ENCODE measurements around the gene ZNF302.
"Not testable (repeated sequence)": the region's sequence is repeated elsewhere in the genome, so short reads cannot be mapped to it uniquely, and the experiment has no call there.

The ZNF302 gene

DNA sequence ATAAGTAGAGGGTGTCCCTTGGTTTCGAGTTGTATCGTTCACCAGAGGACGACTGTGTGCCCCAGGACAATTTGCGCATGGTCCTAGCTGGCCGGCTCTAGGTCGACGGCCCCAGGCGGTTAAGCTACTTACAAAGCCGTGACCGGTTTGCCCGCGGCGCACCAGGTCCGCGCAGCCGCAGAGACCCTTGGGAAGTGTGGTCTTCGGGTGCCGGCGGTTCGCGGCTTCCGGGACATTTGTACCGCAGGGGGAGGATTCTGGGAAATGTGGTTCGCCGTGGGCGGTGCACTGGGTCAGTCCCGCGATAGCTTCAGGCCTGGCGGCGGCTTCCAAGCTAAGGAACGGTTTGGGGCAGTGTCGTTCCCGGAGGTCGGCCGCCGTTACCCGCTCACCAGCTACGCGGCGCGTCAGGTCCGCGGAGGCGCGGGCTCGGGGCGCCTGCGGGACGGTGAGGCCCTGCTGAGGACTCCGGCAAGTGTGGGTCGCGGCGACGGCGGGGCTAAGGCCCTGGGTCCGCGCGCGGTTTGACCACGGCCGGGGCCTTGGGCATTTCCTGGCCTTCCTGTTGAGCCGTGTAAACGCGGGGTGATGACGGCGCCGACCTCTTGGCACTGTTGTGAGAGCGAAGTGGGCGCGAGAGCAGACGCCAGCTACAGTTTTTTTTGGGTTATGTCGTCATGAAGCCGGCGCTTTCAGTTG lies at the start of gene ZNF302:
ZNF302 (plus strand) TSS at position 293 of the 699 bp plus-strand sequence. CDS start 1,127 bp downstream, outside the sequence.
- DNase-seq (ENCODE audit: low read depth in 2 of 2): peak; percentile 88 to 90

DNA sequence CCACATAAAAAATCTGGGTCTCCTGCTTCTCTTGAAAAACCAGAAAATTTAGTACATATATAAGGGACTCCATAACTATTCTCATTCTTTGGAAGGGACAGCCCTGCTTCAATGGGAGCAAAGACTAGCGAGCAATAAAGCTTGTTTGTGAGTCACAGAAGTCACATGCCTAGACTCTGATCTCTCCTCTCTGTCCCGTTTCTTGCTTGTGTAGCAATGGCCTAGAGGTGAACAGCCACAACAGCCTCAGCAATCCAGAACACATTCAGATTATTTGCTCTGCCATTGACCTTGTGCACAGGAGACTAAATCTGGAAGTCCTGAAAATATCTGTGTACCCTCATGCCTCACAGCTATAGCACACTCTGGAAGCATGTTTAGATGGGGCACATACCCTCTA lies 43.7 kb upstream of the ZNF302 start:
- DNase-seq (ENCODE audit: low read depth in 2 of 2): no peak

DNA sequence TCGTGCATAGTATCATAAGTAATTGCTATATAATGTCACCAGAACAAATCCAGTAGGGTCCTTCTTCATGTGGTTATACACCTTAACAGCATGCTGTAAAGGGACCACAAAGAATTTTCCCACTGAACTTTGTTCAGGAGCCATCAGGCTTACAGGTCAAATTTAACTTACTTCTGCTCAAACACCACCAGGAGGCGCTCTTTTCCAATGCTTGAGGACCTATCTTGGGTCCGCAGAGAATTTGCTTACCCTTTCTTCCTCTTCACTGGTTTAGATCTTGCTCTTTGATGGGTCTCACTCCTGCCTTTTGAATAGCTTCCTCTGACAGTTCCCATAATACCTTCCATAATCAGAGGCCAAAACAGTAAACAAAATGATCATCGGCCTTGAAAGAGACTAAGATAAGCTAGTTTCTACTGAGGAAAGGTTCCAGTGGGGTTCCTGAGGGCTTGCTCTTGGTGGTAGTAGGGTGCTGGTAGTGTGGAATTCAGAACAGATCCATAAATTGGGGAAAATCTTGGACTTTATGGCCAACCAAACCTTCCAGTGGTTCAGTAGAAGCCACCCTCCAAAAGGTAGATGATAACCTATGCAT lies 37.9 kb upstream of the ZNF302 start:
- DNase-seq (ENCODE audit: low read depth in 2 of 2): peak; percentile 4 to 58

DNA sequence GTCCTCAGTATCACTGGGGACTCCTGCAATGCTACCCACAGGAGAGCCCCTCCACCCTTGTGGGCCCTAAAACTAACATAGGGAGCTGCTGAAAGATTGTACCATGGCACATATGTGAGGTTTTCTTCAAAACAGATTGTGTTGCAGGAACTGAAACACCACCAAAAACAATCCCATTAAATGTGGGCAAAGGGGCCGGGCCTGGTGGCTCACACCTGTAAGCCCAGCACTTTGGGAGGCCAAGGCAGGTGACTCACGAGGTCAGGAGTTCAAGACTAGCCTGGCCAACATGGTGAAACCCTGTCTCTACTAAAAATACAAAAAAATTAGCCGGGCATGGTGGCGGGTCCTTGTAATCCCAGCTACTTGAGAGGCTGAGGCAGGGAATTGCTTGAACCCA lies 35.2 kb upstream of the ZNF302 start:
- no peak for DNase-seq (ENCODE audit: low read depth in 2 of 2)

DNA sequence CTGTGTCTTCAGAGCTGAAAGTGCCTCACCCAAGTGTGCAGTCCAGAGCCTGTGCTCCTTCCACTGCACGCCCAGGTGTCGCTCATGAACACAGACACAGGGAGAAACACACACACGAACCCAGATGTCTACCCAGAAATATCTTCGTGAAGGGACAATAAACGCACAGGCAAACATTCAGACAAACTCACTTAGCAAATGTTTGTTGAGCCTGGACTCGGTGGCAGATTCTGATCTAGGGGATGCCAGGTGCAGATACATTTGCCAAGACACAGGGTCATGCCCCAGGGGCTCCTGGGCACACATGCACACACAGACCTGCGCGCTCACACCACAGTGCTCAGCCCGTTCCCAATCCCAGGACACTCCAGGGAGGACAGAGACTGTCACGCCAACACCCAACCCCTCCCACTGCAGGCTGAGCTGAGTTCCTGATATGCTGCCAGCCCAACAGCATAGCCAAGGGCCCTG lies 32.5 kb upstream of the ZNF302 start:
- no peak for DNase-seq (ENCODE audit: low read depth in 2 of 2)

DNA sequence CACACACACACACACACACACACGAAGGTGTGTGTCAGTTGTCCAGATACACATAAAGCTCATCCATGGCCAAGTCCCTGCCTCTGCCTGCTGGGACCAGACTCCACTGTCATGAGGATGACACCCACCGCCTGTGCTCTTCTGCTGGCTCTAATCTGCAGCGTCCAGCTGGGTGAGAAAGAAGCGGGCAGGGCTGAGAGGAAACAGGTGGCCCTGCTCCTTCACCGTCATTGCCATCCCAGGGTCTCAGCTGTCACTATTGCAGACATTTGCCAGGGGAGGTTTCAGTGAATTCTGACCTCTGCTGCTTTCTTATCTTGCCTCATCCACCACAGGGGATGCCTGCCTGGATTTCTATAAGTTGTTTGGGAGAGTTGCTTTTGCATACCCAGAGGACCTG lies 31.9 kb upstream of the ZNF302 start:
- no peak for DNase-seq (ENCODE audit: low read depth in 2 of 2)

DNA sequence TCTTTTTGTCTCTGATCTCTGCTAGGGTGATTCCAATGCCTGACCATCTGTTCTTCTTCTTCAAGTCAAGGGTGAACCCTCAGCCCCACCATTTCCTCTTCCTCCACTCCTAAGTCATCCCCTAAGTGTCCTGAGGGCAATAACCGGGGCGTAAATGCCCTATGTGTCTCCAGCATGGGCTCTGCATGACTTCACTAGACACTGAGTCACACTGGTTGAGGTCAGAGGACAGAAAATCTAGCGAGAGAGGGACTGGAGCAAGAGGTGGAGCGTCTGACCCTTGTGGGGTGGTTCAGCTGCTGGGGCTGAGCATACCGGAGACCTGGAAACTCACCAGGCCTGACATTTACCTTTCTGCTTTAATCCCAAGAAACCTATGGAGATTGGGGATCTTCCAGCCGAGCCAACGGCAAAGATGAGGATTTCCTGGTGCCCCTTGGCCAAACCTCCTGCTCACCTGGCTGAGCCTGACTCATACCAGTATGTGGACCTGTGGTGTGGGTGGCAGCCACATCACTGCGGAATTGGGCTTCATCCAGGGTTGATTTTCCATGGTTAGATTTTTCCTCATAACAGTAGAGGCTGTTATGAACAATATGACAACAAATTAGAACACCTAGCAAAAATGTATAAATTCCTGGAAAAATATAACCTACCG lies 27.5 kb upstream of the ZNF302 start:
- DNase-seq (ENCODE audit: low read depth in 2 of 2): no peak

DNA sequence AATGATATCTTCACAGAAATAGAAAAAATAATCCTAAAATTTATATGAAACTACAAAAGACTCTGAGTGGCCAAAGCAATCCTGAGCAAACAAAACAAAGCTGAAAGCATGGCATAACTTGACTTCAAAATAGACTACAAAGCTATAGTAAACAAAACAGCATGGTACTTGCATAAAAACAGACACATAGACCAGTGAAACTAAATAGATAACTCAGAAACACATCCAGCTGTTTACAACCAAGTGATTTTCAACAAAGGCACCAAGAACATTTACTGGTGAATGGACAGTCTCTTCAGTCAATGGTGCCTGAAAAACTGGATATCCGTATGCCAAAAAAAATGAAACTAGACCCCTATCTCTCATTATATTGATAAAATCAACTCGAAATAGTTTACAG lies 25.7 kb upstream of the ZNF302 start:
- no peak for DNase-seq (ENCODE audit: low read depth in 2 of 2)

DNA sequence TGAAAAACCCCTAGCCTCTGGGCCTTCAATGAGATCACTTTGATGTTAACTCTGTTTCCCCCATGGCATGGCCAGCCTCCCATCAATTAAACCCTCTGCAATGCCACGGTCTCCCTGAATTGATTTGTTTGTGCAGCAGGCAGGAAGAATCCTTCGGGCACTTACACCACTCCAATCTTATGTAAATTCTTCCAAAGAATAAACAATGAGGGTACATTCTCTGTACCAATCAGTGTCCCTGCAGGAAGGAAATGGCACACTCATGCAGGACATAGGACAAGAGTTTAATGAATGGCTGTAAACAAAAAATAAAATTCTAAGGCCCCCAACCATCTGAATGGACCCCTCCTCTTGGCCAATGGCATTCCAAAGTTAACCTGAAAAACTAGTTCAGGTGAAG lies 22.7 kb upstream of the ZNF302 start:
- DNase-seq (ENCODE audit: low read depth in 2 of 2): no peak

DNA sequence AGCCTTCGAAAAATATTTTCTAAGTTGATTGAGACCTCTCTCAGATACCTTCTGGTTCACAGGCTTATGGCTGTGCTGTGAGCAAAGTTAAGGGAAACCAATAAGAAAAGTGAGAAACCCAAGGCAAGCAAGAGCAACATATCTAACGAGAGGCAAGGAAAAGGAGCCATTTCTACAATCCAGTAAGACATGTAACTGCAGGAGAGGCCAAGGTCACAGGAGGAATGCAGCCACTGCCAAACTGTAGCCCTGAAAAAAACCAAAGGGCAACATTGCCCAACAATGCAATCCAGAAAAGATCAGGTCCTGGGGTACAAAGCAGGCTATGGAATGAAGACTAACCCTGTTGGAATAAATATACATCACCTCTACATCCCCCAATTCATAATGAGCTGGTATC lies 21.8 kb upstream of the ZNF302 start:
- no peak for DNase-seq (ENCODE audit: low read depth in 2 of 2)

DNA sequence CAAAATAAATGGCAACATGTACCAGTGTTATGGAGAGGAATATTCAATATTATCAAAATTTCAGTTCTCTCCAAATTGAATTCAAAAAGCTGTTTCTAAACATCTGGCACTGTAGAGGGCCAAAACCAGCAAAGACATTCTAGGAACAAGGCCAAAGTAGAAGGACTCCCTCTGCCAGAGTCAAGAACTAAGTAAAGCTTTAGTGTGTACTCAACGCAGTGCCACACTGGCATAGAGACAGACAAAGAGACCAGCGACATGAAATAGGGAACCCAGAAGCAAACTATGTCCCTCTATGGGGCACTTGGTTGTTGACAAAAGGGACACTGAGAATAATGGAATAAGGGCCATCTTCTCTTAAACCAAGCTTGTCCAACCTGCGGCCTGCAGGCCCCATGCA lies 16.1 kb upstream of the ZNF302 start:
- no peak for DNase-seq (ENCODE audit: low read depth in 2 of 2)

DNA sequence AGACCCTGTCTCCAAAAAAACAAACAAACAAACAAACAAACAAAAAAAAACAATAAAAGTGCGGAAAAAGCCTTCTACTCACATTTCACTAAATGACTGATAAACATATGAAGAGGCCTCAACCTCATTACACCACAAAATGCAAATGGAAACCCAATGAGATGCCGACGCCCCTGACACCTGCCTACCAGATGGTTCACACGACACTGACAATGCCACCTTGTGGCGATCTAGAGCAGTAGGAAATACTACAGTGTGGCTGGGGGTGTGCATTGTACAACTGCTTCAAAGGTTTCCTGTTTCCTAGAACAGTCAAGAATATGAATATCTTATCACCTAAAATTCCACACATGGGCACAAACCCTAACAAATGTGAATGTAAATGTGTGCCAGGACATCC lies 14.6 kb upstream of the ZNF302 start:
- peak in 1 of 2 donors; percentile 21 for DNase-seq (ENCODE audit: low read depth in 2 of 2)

DNA sequence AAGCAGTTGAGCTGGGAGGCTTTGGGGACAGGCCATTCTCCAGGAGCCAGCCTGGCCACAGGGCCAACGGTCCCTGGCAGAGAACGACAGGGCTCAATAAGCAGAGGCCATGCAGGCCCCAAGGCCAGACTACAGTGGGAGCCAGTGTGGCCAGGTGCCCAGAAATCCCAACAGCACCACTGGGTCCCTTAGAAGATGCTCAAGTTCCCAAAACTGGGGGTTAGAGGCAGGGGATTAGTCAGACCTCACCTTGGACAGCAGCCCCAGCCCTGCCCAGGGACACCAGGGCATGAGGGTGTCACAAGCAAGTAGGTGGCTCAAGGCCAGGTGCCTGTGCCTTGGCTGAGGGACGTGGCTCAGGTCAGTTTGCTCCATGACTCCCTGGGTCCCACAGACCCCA lies 13.3 kb upstream of the ZNF302 start:
- no peak for DNase-seq (ENCODE audit: low read depth in 2 of 2)

DNA sequence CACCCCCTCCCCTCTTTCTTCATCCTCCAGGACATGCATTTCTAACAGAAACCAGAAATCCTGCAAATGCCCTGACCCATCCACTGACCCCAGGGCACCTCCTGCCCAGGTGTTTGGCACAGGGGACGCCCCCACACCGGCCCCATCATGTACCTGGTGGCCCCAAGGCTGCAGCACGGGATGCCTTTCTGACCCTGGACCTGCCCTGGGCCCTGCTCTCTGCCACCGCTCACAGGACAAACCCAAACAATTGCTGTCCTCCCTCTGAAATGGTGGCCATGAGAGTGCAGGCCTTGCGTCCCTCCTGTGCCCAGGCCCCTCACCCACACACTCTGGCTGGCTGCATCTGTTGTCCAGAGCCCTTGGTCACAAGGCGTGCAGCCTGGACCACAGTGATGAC lies 12.6 kb upstream of the ZNF302 start:
- no peak for DNase-seq (ENCODE audit: low read depth in 2 of 2)

DNA sequence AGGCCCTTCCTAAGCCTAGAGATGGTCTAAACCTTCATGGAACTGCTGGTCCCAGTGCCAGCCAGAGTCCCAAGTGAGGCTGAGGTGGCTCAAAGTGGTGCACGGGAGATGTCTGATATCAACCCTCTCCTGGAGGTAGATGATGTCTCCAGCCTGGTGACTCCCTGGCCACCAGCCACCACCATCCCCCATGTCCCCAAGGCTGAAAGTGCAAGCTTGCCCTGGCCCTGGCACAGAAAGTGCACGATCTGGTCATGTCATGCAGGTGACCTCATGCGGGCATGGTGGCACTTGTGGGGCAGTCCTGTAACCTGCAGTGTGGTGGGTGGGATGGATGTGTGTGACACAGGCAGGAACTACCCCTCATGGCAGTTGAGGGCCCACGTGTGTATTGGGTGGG lies 12.2 kb upstream of the ZNF302 start:
- DNase-seq (ENCODE audit: low read depth in 2 of 2): not testable (repeated sequence)

DNA sequence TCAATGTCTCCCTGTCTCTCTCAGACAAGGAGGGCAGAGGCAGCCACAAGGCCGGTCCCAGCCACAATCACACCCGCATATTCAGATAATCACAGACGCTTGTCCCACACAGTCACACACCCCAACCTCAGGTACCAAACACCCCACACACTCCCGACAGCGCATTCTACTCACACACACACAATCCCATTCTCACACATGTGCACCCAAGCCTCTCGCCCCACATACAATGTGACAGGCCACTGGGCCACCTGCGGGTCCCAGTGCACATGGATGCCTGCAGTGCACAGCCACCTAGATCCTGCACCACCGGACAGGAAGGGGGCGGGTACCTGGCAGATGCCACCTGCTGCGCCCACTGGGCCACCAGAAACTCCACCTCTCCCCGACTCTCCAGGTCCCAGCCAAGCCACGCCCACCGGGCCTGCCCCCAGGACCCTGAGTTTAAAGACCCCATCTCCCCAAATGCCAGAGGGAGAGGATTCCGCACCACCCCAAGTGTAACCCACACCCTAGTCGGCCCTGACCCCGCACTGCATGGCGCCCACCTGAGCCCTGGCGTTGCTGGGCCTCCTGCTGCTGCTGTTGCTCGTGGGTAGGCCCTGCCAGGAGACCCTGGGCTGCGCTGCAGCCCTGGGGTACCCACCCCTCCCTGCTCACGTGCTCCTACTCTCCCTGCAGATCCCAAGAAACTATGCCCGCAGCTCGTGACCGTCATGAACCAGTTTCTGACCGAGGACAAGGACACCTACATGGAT lies 11.1 kb upstream of the ZNF302 start:
- no peak for DNase-seq (ENCODE audit: low read depth in 2 of 2)

DNA sequence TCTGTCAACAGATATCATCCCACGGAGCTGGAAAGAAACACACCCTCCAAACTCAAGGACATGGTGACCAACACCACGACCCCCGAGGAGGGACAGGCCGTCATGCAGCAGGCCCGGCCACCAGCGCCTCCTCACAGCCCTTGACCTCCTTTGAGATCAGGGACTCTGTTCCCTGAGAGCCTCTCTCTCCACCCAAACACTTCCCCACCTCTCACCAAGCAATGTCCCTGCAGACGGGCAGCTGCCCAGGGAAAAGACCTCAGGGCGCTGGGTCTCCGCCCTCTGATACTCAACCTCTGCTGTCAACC lies 10.6 kb upstream of the ZNF302 start:
- no peak for DNase-seq (ENCODE audit: low read depth in 2 of 2)

DNA sequence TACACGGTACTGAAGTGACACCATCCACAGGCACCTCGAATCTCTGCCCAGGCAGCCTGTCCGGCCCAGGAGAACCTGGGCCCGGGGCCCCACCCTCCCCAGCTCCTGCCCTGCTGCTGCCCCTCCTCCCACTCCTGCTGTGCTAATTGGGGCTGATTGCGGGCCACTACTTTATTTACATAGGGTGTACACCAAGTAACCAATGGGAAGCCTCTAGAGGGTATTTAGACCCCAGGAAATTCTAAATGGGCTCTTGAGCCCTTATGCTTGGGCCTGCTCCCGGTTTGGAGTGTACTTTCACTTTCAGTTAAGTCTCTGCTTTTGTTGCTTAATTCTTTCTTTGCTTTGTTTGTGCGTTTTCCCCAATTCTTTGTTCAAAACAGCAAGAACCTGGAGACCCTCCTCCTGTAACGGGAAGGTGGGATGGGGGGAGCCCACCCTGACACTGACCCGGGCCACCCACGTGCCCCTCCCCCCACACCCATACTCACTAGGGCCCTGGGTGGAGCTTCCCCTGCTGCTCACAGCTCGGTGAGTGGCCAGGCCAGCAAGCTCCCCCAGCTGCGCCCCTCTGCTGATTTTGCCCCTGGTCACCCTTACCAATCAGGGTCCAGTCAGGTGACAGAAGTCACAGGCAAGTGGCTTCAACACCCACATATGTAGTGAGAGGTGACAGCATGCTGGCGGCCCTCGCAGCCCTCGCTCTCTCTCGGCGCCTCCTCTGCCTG lies 10.0 kb upstream of the ZNF302 start:
- no peak for DNase-seq (ENCODE audit: low read depth in 2 of 2)

DNA sequence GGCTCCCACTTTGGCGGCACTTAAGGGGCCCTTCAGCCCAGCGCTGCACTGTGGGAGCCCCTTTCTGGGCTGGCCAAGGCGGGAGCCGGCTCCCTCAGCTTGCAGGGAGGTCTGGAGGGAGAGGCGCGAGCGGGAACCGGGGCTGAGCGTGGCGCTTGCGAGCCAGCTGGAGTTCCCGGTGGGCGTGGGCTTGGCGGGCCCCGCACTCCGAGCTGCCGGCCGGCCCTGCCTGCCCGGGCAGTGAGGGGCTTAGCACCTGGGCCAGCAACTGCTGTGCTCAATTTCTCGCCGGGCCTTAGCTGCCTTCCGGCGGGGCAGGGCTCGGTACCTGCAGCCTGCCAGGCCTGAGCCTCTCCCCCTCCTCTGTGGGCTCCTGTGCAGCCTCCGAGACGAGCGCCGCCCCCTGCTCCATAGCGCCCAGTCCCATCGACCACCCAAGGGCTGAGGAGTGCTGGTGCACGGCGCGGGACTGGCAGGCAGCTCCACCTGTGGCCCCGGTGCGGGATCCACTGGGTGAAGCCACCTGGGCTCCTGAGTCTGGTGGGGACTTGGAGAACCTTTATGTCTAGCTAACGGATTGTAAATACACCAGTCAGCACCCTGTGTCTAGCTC lies 9.3 kb upstream of the ZNF302 start:
- DNase-seq (ENCODE audit: low read depth in 2 of 2): not testable (repeated sequence)

DNA sequence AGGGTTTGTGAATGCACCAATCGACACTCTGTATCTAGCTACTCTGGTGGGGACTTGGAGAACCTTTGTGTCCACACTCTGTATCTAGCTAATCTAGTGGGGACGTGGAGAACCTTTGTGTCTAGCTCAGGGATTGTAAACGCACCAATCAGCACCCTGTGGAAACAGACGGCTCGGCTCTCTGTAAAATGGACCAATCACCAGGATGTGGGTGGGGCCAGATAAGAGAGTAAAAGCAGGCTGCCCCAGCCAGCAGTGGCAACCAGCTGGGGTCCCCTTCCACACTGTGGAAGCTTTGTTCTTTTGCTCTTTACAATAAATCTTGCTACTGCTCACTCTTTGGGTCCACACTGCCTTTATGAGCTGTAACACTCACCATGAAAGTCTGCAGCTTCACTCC lies 8.8 kb upstream of the ZNF302 start:
- not testable (repeated sequence) for DNase-seq (ENCODE audit: low read depth in 2 of 2)

DNA sequence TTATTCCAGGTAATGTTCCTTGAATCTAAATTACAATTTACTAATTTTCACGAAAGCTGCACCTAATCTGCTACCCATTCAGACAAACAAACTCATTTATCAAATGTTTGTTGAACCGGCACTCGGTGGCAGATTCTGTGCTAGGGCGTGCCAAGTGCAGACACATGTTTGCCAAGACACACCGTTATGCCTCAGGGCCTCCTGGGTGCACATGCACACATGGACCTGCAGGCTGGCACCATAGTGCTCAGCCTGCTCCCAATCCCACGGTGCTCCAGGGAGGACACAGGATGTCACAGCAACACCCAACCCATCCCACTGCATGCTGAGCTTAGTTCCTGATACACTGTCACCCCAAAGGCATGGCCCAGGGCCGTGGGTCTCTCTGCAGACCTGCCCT lies 8.2 kb upstream of the ZNF302 start:
- no peak for DNase-seq (ENCODE audit: low read depth in 2 of 2)
